Upper lobe of right lung (tissue), 1 donor: Measurements from ENCODE around the gene LBH. TPM values are rescaled to one million over a fixed set of nuclear protein-coding genes. Genes with fewer than 3 reads are reported as not detected.

Experiments
- ATAC-seq: fragments of 200-7000 bp; cut with Tn5 transposase; one replicate; pipeline ENCODE4 v1.9.1; 2020; ENCODE audit warnings: mild to moderate bottlenecking, moderate library complexity
- DNase-seq: peaks from one replicate; pipeline ENCODE4 v3.0.0-alpha.2; 2020
- H3K27ac ChIP-seq: fragments of 200-600 bp; one replicate; pipeline ENCODE4 v1.8.0; 2022
- H3K27me3 ChIP-seq: fragments of 200-600 bp; one replicate; pipeline ENCODE4 v1.8.0; 2022; ENCODE audit warnings: mild to moderate bottlenecking
- H3K36me3 ChIP-seq: fragments of 200-600 bp; one replicate; pipeline ENCODE4 v1.8.0; 2022
- H3K4me1 ChIP-seq: fragments of 200-600 bp; one replicate; pipeline ENCODE4 v1.8.0; 2022
- H3K4me3 ChIP-seq: fragments of 200-600 bp; one replicate; pipeline ENCODE4 v1.8.0; 2022; ENCODE audit warnings: mild to moderate bottlenecking
- H3K9me3 ChIP-seq: fragments of 200-600 bp; one replicate; pipeline ENCODE4 v1.8.0; 2022
- intact Hi-C: fragments of 100-400 bp; cut with DNase I; formaldehyde crosslinking; loops from one replicate; pipeline ENCODE4 v1.11.0; 2022
- total RNA-seq: library from RNA; stranded (reverse); fragmentation: NEBNext Ultra II Directional; extraction: Animal tissue kit (Norgen Biotek cat#: 25700); gene quantifications from one replicate; pipeline ENCODE4 v1.2.1, GENCODE V29; 2021
- TF ChIP-seq, protein P1 (sequence below): fragments of 200-600 bp; IDR thresholded peaks from one replicate; pipeline ENCODE4 v1.8.0; 2022; ENCODE audit warnings: antibody characterized with exemption
- donor health status: DM: no; HTN: yes; CAD: no; lungs with severe emphysema.

Gene LBH
- total RNA-seq, 1 donor from 2014 or later = 272 TPM

DNA sequence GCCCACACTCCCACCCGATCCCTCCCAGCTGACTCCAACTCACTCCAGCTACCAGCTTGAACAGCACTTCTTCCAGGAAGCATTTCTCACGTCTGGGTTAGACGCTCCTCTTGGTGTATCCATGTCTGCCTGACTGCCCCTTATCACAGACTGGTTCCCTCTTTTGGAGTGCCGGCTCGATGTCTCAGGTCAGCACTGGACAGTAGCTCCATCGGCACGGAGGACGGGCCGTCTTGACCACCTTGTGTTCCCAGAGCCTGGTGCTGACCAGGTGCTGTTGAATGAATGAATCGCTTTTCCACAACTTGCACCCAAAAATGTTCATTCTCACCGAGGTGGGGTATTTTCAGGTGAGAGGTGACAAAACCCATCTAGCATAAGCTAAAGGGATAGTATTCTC is 71.8 kb downstream of the LBH start:
- intact Hi-C loops = no loop called here
- TF ChIP-seq, protein P1, sequence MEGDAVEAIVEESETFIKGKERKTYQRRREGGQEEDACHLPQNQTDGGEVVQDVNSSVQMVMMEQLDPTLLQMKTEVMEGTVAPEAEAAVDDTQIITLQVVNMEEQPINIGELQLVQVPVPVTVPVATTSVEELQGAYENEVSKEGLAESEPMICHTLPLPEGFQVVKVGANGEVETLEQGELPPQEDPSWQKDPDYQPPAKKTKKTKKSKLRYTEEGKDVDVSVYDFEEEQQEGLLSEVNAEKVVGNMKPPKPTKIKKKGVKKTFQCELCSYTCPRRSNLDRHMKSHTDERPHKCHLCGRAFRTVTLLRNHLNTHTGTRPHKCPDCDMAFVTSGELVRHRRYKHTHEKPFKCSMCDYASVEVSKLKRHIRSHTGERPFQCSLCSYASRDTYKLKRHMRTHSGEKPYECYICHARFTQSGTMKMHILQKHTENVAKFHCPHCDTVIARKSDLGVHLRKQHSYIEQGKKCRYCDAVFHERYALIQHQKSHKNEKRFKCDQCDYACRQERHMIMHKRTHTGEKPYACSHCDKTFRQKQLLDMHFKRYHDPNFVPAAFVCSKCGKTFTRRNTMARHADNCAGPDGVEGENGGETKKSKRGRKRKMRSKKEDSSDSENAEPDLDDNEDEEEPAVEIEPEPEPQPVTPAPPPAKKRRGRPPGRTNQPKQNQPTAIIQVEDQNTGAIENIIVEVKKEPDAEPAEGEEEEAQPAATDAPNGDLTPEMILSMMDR = no peak
- H3K4me3 ChIP-seq = no peak overlapping the region
- ATAC-seq = no peak
- no peaks in the 10 kb centered on the region for H3K36me3 ChIP-seq
- no peaks in the 10 kb centered on the region for H3K27me3 ChIP-seq
- no peak overlapping the region for H3K27ac ChIP-seq
- H3K9me3 ChIP-seq = no peaks in the 10 kb centered on the region
- no peak for DNase-seq
- H3K4me1 ChIP-seq = peaks cover 9% of the 10 kb centered on the region

GRCh38 chr2:30305235-30305634 is 73.9 kb downstream of the LBH start:
- no peaks in the 10 kb centered on the region for H3K36me3 ChIP-seq
- TF ChIP-seq, protein P1 = no peak
- no peaks in the 10 kb centered on the region for H3K9me3 ChIP-seq
- H3K4me1 ChIP-seq = peaks cover 9% of the 10 kb centered on the region
- H3K4me3 ChIP-seq = no peak overlapping the region
- no peak overlapping the region for H3K27ac ChIP-seq
- DNase-seq (no peak), ATAC-seq (no peak)
- H3K27me3 ChIP-seq = no peaks in the 10 kb centered on the region
- intact Hi-C loops = no loop called here

DNA sequence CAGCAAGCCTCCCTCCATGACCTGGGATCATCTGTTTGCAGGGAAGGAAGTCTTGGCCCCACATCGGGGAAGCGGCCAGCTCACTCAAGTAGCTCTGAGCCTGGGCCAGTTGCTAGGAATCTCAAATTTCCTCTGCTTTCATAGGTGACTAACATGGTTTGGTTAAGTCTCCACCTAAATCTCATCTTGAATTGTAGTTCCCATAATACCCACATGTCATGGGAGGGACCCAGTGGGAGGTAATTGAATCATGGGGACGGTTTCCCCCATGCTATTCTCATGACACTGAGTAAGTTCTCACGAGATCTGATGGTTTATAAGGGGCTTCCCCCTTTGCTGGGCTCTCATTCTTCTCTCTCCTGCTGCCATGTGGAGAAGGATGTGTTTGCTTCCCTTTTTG is 75.2 kb downstream of the LBH start:
- H3K4me3 ChIP-seq = no peak overlapping the region
- DNase-seq (no peak), ATAC-seq (no peak)
- H3K4me1 ChIP-seq = peaks cover 4% of the 10 kb centered on the region
- no peaks in the 10 kb centered on the region for H3K27me3 ChIP-seq
- intact Hi-C loops = no loop called here
- H3K36me3 ChIP-seq = no peaks in the 10 kb centered on the region
- TF ChIP-seq, protein P1 = no peak
- no peak overlapping the region for H3K27ac ChIP-seq
- no peaks in the 10 kb centered on the region for H3K9me3 ChIP-seq

- H3K27me3 ChIP-seq = no peaks in the 10 kb centered on the region
- TF ChIP-seq, protein P1 = no peak
- H3K4me3 ChIP-seq = no peak overlapping the region
- no peaks in the 10 kb centered on the region for H3K9me3 ChIP-seq
- intact Hi-C loops = no loop called here
- H3K36me3 ChIP-seq = no peaks in the 10 kb centered on the region
- DNase-seq (no peak), ATAC-seq (no peak)
- H3K4me1 ChIP-seq = no peaks in the 10 kb centered on the region
- H3K27ac ChIP-seq = no peak overlapping the region
These were observed 76.9 kb downstream of the LBH start for GRCh38 chr2:30308280-30308679.

Other genes with a start within 250 kb of the LBH start
- 101 TPM for gene YPEL5, start 84.5 kb upstream of the LBH start, total RNA-seq
- gene LCLAT1, start 215.7 kb downstream of the LBH start, total RNA-seq = 16.5 TPM